ENCODE data around the gene TM4SF4.

The TM4SF4 gene

GRCh38 chr3:149496891-149497290 is 22.4 kb downstream of the TM4SF4 start:
- Histone ChIP-seq H3K4me3 (ENCODE audit: low read depth, low read length) (no peak overlapping the region), H2AFZ (ENCODE audit: low read length, unreplicated experiment) (no peak overlapping the region), H3K27ac (ENCODE audit: low read depth, low read length) (no peak overlapping the region)

GRCh38 chr3:149497966-149498670 is 23.6 kb downstream of the TM4SF4 start:
- Histone ChIP-seq H3K27ac (ENCODE audit: low read depth, low read length) (no peak overlapping the region), H3K79me2 (ENCODE audit: control insufficient read depth, insufficient read depth, low read length, unreplicated experiment) (no peaks in the 10 kb centered on the region), H3K4me3 (ENCODE audit: low read depth, low read length) (no peak overlapping the region), H3K4me1 (ENCODE audit: control insufficient read depth, insufficient read depth, low read length, unreplicated experiment) (peaks cover 24% of the 10 kb centered on the region), H3K36me3 (ENCODE audit: insufficient read depth, low read length) (no peaks in the 10 kb centered on the region), H3K27me3 (ENCODE audit: insufficient read depth, low read length) (no peaks in the 10 kb centered on the region), H2AFZ (ENCODE audit: low read length, unreplicated experiment) (no peak overlapping the region)

More at GRCh38 chr3:149496891-149497290, 22.4 kb downstream of the TM4SF4 start:
- H3K4me1 ChIP-seq (ENCODE audit: control insufficient read depth, insufficient read depth, low read length, unreplicated experiment): peaks cover 24% of the 10 kb centered on the region
- H3K27me3 ChIP-seq (ENCODE audit: insufficient read depth, low read length): no peaks in the 10 kb centered on the region
- H3K36me3 ChIP-seq (ENCODE audit: insufficient read depth, low read length): no peaks in the 10 kb centered on the region
- H3K79me2 ChIP-seq (ENCODE audit: control insufficient read depth, insufficient read depth, low read length, unreplicated experiment): no peaks in the 10 kb centered on the region

- no peaks in the 10 kb centered on the region for H3K79me2 ChIP-seq (ENCODE audit: control insufficient read depth, insufficient read depth, low read length, unreplicated experiment)
- peaks cover 20% of the 10 kb centered on the region for H3K4me1 ChIP-seq (ENCODE audit: control insufficient read depth, insufficient read depth, low read length, unreplicated experiment)
- H3K36me3 ChIP-seq (ENCODE audit: insufficient read depth, low read length): no peaks in the 10 kb centered on the region
- H2AFZ ChIP-seq (ENCODE audit: low read length, unreplicated experiment): no peak overlapping the region
- H3K27me3 ChIP-seq (ENCODE audit: insufficient read depth, low read length): no peaks in the 10 kb centered on the region
- H3K4me3 ChIP-seq (ENCODE audit: low read depth, low read length): no peak overlapping the region
- peak overlapping the region; percentile 42; the same call in 1 of the 2 replicates for H3K27ac ChIP-seq (ENCODE audit: low read depth, low read length)
Measured at GRCh38 chr3:149501524-149501923, 27.0 kb downstream of the TM4SF4 start.

- Histone ChIP-seq H3K27ac (ENCODE audit: low read depth, low read length) (no peak overlapping the region), H3K36me3 (ENCODE audit: insufficient read depth, low read length) (no peaks in the 10 kb centered on the region), H3K4me3 (ENCODE audit: low read depth, low read length) (no peak overlapping the region), H3K79me2 (ENCODE audit: control insufficient read depth, insufficient read depth, low read length, unreplicated experiment) (no peaks in the 10 kb centered on the region), H2AFZ (ENCODE audit: low read length, unreplicated experiment) (no peak overlapping the region), H3K4me1 (ENCODE audit: control insufficient read depth, insufficient read depth, low read length, unreplicated experiment) (peaks cover 25% of the 10 kb centered on the region), H3K27me3 (ENCODE audit: insufficient read depth, low read length) (no peaks in the 10 kb centered on the region)
Measured at GRCh38 chr3:149502438-149502837, 27.9 kb downstream of the TM4SF4 start.

GRCh38 chr3:149506540-149506939 is 32.0 kb downstream of the TM4SF4 start:
- Histone ChIP-seq H3K27me3 (ENCODE audit: insufficient read depth, low read length) (no peaks in the 10 kb centered on the region), H3K27ac (ENCODE audit: low read depth, low read length) (peak overlapping the region; percentile 62), H3K36me3 (ENCODE audit: insufficient read depth, low read length) (no peaks in the 10 kb centered on the region), H3K4me3 (ENCODE audit: low read depth, low read length) (peak overlapping the region; percentile 19; the same call in 1 of the 2 replicates), H3K79me2 (ENCODE audit: control insufficient read depth, insufficient read depth, low read length, unreplicated experiment) (no peaks in the 10 kb centered on the region), H3K4me1 (ENCODE audit: control insufficient read depth, insufficient read depth, low read length, unreplicated experiment) (peaks cover 29% of the 10 kb centered on the region), H2AFZ (ENCODE audit: low read length, unreplicated experiment) (peak overlapping the region; percentile 41)

GRCh38 chr3:149506965-149507364 is 32.5 kb downstream of the TM4SF4 start:
- Histone ChIP-seq H3K27me3 (ENCODE audit: insufficient read depth, low read length) (no peaks in the 10 kb centered on the region), H3K79me2 (ENCODE audit: control insufficient read depth, insufficient read depth, low read length, unreplicated experiment) (no peaks in the 10 kb centered on the region), H3K4me3 (ENCODE audit: low read depth, low read length) (peak overlapping the region; percentile 25; the same call in 1 of the 2 replicates), H2AFZ (ENCODE audit: low read length, unreplicated experiment) (peak overlapping the region; percentile 77), H3K4me1 (ENCODE audit: control insufficient read depth, insufficient read depth, low read length, unreplicated experiment) (peaks cover 26% of the 10 kb centered on the region), H3K27ac (ENCODE audit: low read depth, low read length) (peak overlapping the region; percentile 62), H3K36me3 (ENCODE audit: insufficient read depth, low read length) (no peaks in the 10 kb centered on the region)

GRCh38 chr3:149507491-149508324 is 33.2 kb downstream of the TM4SF4 start:
- peak overlapping the region; percentile 77 for H2AFZ ChIP-seq (ENCODE audit: low read length, unreplicated experiment)
- H3K36me3 ChIP-seq (ENCODE audit: insufficient read depth, low read length): no peaks in the 10 kb centered on the region
- H3K79me2 ChIP-seq (ENCODE audit: control insufficient read depth, insufficient read depth, low read length, unreplicated experiment): no peaks in the 10 kb centered on the region
- peak overlapping the region; percentile 25; the same call in 1 of the 2 replicates for H3K4me3 ChIP-seq (ENCODE audit: low read depth, low read length)
- no peaks in the 10 kb centered on the region for H3K27me3 ChIP-seq (ENCODE audit: insufficient read depth, low read length)
- H3K27ac ChIP-seq (ENCODE audit: low read depth, low read length): peak overlapping the region; percentile 62
- peaks cover 26% of the 10 kb centered on the region for H3K4me1 ChIP-seq (ENCODE audit: control insufficient read depth, insufficient read depth, low read length, unreplicated experiment)

- H3K79me2 ChIP-seq (ENCODE audit: control insufficient read depth, insufficient read depth, low read length, unreplicated experiment): no peaks in the 10 kb centered on the region
- H3K4me1 ChIP-seq (ENCODE audit: control insufficient read depth, insufficient read depth, low read length, unreplicated experiment): peaks cover 26% of the 10 kb centered on the region
- no peak overlapping the region for H2AFZ ChIP-seq (ENCODE audit: low read length, unreplicated experiment)
- no peak overlapping the region for H3K27ac ChIP-seq (ENCODE audit: low read depth, low read length)
- H3K36me3 ChIP-seq (ENCODE audit: insufficient read depth, low read length): no peaks in the 10 kb centered on the region
- H3K27me3 ChIP-seq (ENCODE audit: insufficient read depth, low read length): no peaks in the 10 kb centered on the region
- H3K4me3 ChIP-seq (ENCODE audit: low read depth, low read length): no peak overlapping the region
Measured at GRCh38 chr3:149509526-149509925, 35.0 kb downstream of the TM4SF4 start.

- Histone ChIP-seq H3K4me3 (ENCODE audit: low read depth, low read length) (no peak overlapping the region), H3K27ac (ENCODE audit: low read depth, low read length) (no peak overlapping the region), H3K79me2 (ENCODE audit: control insufficient read depth, insufficient read depth, low read length, unreplicated experiment) (no peaks in the 10 kb centered on the region), H3K27me3 (ENCODE audit: insufficient read depth, low read length) (no peaks in the 10 kb centered on the region), H3K4me1 (ENCODE audit: control insufficient read depth, insufficient read depth, low read length, unreplicated experiment) (peaks cover 26% of the 10 kb centered on the region), H3K36me3 (ENCODE audit: insufficient read depth, low read length) (no peaks in the 10 kb centered on the region), H2AFZ (ENCODE audit: low read length, unreplicated experiment) (no peak overlapping the region)
Measured at GRCh38 chr3:149510480-149510879, 36.0 kb downstream of the TM4SF4 start.

- Histone ChIP-seq H3K4me3 (ENCODE audit: low read depth, low read length) (no peak overlapping the region), H3K79me2 (ENCODE audit: control insufficient read depth, insufficient read depth, low read length, unreplicated experiment) (no peaks in the 10 kb centered on the region), H3K27me3 (ENCODE audit: insufficient read depth, low read length) (no peaks in the 10 kb centered on the region), H2AFZ (ENCODE audit: low read length, unreplicated experiment) (no peak overlapping the region), H3K27ac (ENCODE audit: low read depth, low read length) (no peak overlapping the region), H3K36me3 (ENCODE audit: insufficient read depth, low read length) (0 out of 2 replicates have a peak, but pooled peaks cover under 1% of the 10 kb centered on the region), H3K4me1 (ENCODE audit: control insufficient read depth, insufficient read depth, low read length, unreplicated experiment) (peaks cover 24% of the 10 kb centered on the region)
Measured at GRCh38 chr3:149511040-149511626, 36.6 kb downstream of the TM4SF4 start.

Measured in ACC112 (cell line).